ENCODE results near the gene GABRR1.

The GABRR1 gene

GRCh38 chr6:89217299-89217910, at the start of gene GABRR1:
Gene GABRR1, minus strand, starts transcription at chr6:89217358. Its CDS starts 36 bp downstream, at chr6:89217322.
- Histone ChIP-seq H3K9me3 (ENCODE audit: control insufficient read depth, low read length) (no peaks in the 10 kb centered on the region), H3K4me3 (ENCODE audit: low read length) (no peak within 1 kb of the TSS), H3K27me3 (ENCODE audit: control insufficient read depth, insufficient read depth, low read length) (no peaks in the 10 kb centered on the region), H3K9ac (ENCODE audit: low read length) (no peak within 1 kb of the TSS), H3K4me1 (ENCODE audit: control insufficient read depth, insufficient read depth, low read length) (no peaks in the 10 kb centered on the region), H3K36me3 (ENCODE audit: control insufficient read depth, insufficient read depth, low read length) (no peaks in the 10 kb centered on the region)

- H3K27me3 ChIP-seq (ENCODE audit: control insufficient read depth, insufficient read depth, low read length) = no peaks in the 10 kb centered on the region
- H3K4me1 ChIP-seq (ENCODE audit: control insufficient read depth, insufficient read depth, low read length) = peaks cover 15% of the 10 kb centered on the region
Observed at GRCh38 chr6:89264296-89264695, 47.1 kb upstream of the GABRR1 start.

GRCh38 chr6:89260832-89261231, 43.7 kb upstream of the GABRR1 start:
- no peaks in the 10 kb centered on the region for H3K9me3 ChIP-seq (ENCODE audit: control insufficient read depth, low read length)
- no peak overlapping the region for H3K9ac ChIP-seq (ENCODE audit: low read length)
- H3K36me3 ChIP-seq (ENCODE audit: control insufficient read depth, insufficient read depth, low read length) = no peaks in the 10 kb centered on the region
- H3K27me3 ChIP-seq (ENCODE audit: control insufficient read depth, insufficient read depth, low read length) = no peaks in the 10 kb centered on the region
- no peak overlapping the region for H3K4me3 ChIP-seq (ENCODE audit: low read length)
- H3K4me1 ChIP-seq (ENCODE audit: control insufficient read depth, insufficient read depth, low read length) = peaks cover 15% of the 10 kb centered on the region

More at GRCh38 chr6:89264296-89264695, 47.1 kb upstream of the GABRR1 start:
- H3K36me3 ChIP-seq (ENCODE audit: control insufficient read depth, insufficient read depth, low read length) = no peaks in the 10 kb centered on the region
- H3K9ac ChIP-seq (ENCODE audit: low read length) = no peak overlapping the region
- no peaks in the 10 kb centered on the region for H3K9me3 ChIP-seq (ENCODE audit: control insufficient read depth, low read length)
- no peak overlapping the region for H3K4me3 ChIP-seq (ENCODE audit: low read length)

- no peak overlapping the region for H3K9ac ChIP-seq (ENCODE audit: low read length)
- H3K9me3 ChIP-seq (ENCODE audit: control insufficient read depth, low read length) = no peaks in the 10 kb centered on the region
- H3K4me1 ChIP-seq (ENCODE audit: control insufficient read depth, insufficient read depth, low read length) = peaks cover 15% of the 10 kb centered on the region
- no peak overlapping the region for H3K4me3 ChIP-seq (ENCODE audit: low read length)
- H3K36me3 ChIP-seq (ENCODE audit: control insufficient read depth, insufficient read depth, low read length) = no peaks in the 10 kb centered on the region
- H3K27me3 ChIP-seq (ENCODE audit: control insufficient read depth, insufficient read depth, low read length) = no peaks in the 10 kb centered on the region
Observed at GRCh38 chr6:89260310-89260709, 43.2 kb upstream of the GABRR1 start.

- no peaks in the 10 kb centered on the region for H3K27me3 ChIP-seq (ENCODE audit: control insufficient read depth, insufficient read depth, low read length)
- no peak overlapping the region for H3K9ac ChIP-seq (ENCODE audit: low read length)
- H3K4me3 ChIP-seq (ENCODE audit: low read length) = no peak overlapping the region
- peaks cover 15% of the 10 kb centered on the region for H3K4me1 ChIP-seq (ENCODE audit: control insufficient read depth, insufficient read depth, low read length)
- no peaks in the 10 kb centered on the region for H3K9me3 ChIP-seq (ENCODE audit: control insufficient read depth, low read length)
- no peaks in the 10 kb centered on the region for H3K36me3 ChIP-seq (ENCODE audit: control insufficient read depth, insufficient read depth, low read length)
Observed at GRCh38 chr6:89258912-89259311, 41.8 kb upstream of the GABRR1 start.

GRCh38 chr6:89257781-89258180, 40.6 kb upstream of the GABRR1 start:
- no peak overlapping the region for H3K4me3 ChIP-seq (ENCODE audit: low read length)

GRCh38 chr6:89257346-89257745, 40.2 kb upstream of the GABRR1 start:
- Histone ChIP-seq H3K27me3 (ENCODE audit: control insufficient read depth, insufficient read depth, low read length) (no peaks in the 10 kb centered on the region), H3K4me3 (ENCODE audit: low read length) (no peak overlapping the region), H3K4me1 (ENCODE audit: control insufficient read depth, insufficient read depth, low read length) (peaks cover 15% of the 10 kb centered on the region), H3K9me3 (ENCODE audit: control insufficient read depth, low read length) (no peaks in the 10 kb centered on the region), H3K9ac (ENCODE audit: low read length) (no peak overlapping the region), H3K36me3 (ENCODE audit: control insufficient read depth, insufficient read depth, low read length) (no peaks in the 10 kb centered on the region)

More at GRCh38 chr6:89257781-89258180, 40.6 kb upstream of the GABRR1 start:
- Histone ChIP-seq H3K9ac (ENCODE audit: low read length) (no peak overlapping the region), H3K27me3 (ENCODE audit: control insufficient read depth, insufficient read depth, low read length) (no peaks in the 10 kb centered on the region), H3K36me3 (ENCODE audit: control insufficient read depth, insufficient read depth, low read length) (no peaks in the 10 kb centered on the region), H3K9me3 (ENCODE audit: control insufficient read depth, low read length) (no peaks in the 10 kb centered on the region), H3K4me1 (ENCODE audit: control insufficient read depth, insufficient read depth, low read length) (peaks cover 15% of the 10 kb centered on the region)

- Histone ChIP-seq H3K9ac (ENCODE audit: low read length) (no peak overlapping the region), H3K4me1 (ENCODE audit: control insufficient read depth, insufficient read depth, low read length) (peaks cover 1% of the 10 kb centered on the region), H3K36me3 (ENCODE audit: control insufficient read depth, insufficient read depth, low read length) (no peaks in the 10 kb centered on the region), H3K27me3 (ENCODE audit: control insufficient read depth, insufficient read depth, low read length) (no peaks in the 10 kb centered on the region), H3K9me3 (ENCODE audit: control insufficient read depth, low read length) (no peaks in the 10 kb centered on the region), H3K4me3 (ENCODE audit: low read length) (no peak overlapping the region)
Observed at GRCh38 chr6:89255417-89255816, 38.3 kb upstream of the GABRR1 start.

- Histone ChIP-seq H3K36me3 (ENCODE audit: control insufficient read depth, insufficient read depth, low read length) (no peaks in the 10 kb centered on the region), H3K4me3 (ENCODE audit: low read length) (no peak overlapping the region), H3K9me3 (ENCODE audit: control insufficient read depth, low read length) (no peaks in the 10 kb centered on the region), H3K27me3 (ENCODE audit: control insufficient read depth, insufficient read depth, low read length) (no peaks in the 10 kb centered on the region), H3K4me1 (ENCODE audit: control insufficient read depth, insufficient read depth, low read length) (no peaks in the 10 kb centered on the region), H3K9ac (ENCODE audit: low read length) (no peak overlapping the region)
Observed at GRCh38 chr6:89254569-89254968, 37.4 kb upstream of the GABRR1 start.

- Histone ChIP-seq H3K9me3 (ENCODE audit: control insufficient read depth, low read length) (no peaks in the 10 kb centered on the region), H3K36me3 (ENCODE audit: control insufficient read depth, insufficient read depth, low read length) (no peaks in the 10 kb centered on the region)
Observed at GRCh38 chr6:89252907-89253306, 35.7 kb upstream of the GABRR1 start.

GRCh38 chr6:89251976-89252375, 34.8 kb upstream of the GABRR1 start:
- no peaks in the 10 kb centered on the region for H3K27me3 ChIP-seq (ENCODE audit: control insufficient read depth, insufficient read depth, low read length)
- no peaks in the 10 kb centered on the region for H3K4me1 ChIP-seq (ENCODE audit: control insufficient read depth, insufficient read depth, low read length)
- H3K9me3 ChIP-seq (ENCODE audit: control insufficient read depth, low read length) = no peaks in the 10 kb centered on the region
- H3K36me3 ChIP-seq (ENCODE audit: control insufficient read depth, insufficient read depth, low read length) = no peaks in the 10 kb centered on the region
- no peak overlapping the region for H3K4me3 ChIP-seq (ENCODE audit: low read length)
- no peak overlapping the region for H3K9ac ChIP-seq (ENCODE audit: low read length)

More at GRCh38 chr6:89252907-89253306, 35.7 kb upstream of the GABRR1 start:
- Histone ChIP-seq H3K4me3 (ENCODE audit: low read length) (no peak overlapping the region), H3K4me1 (ENCODE audit: control insufficient read depth, insufficient read depth, low read length) (no peaks in the 10 kb centered on the region), H3K27me3 (ENCODE audit: control insufficient read depth, insufficient read depth, low read length) (no peaks in the 10 kb centered on the region), H3K9ac (ENCODE audit: low read length) (no peak overlapping the region)

- no peak overlapping the region for H3K4me3 ChIP-seq (ENCODE audit: low read length)
- H3K9ac ChIP-seq (ENCODE audit: low read length) = no peak overlapping the region
- no peaks in the 10 kb centered on the region for H3K27me3 ChIP-seq (ENCODE audit: control insufficient read depth, insufficient read depth, low read length)
- H3K4me1 ChIP-seq (ENCODE audit: control insufficient read depth, insufficient read depth, low read length) = no peaks in the 10 kb centered on the region
- H3K36me3 ChIP-seq (ENCODE audit: control insufficient read depth, insufficient read depth, low read length) = no peaks in the 10 kb centered on the region
- no peaks in the 10 kb centered on the region for H3K9me3 ChIP-seq (ENCODE audit: control insufficient read depth, low read length)
Observed at GRCh38 chr6:89251170-89251569, 34.0 kb upstream of the GABRR1 start.

GRCh38 chr6:89250239-89250638, 33.1 kb upstream of the GABRR1 start:
- Histone ChIP-seq H3K9ac (ENCODE audit: low read length) (no peak overlapping the region), H3K27me3 (ENCODE audit: control insufficient read depth, insufficient read depth, low read length) (no peaks in the 10 kb centered on the region), H3K9me3 (ENCODE audit: control insufficient read depth, low read length) (no peaks in the 10 kb centered on the region), H3K36me3 (ENCODE audit: control insufficient read depth, insufficient read depth, low read length) (no peaks in the 10 kb centered on the region), H3K4me3 (ENCODE audit: low read length) (no peak overlapping the region), H3K4me1 (ENCODE audit: control insufficient read depth, insufficient read depth, low read length) (no peaks in the 10 kb centered on the region)

All from mucosa of stomach (tissue), 1 donor.